H1 (cell line): ENCODE data around the gene HNF4A. TPM values are rescaled to one million over a fixed set of nuclear protein-coding genes. Genes with fewer than 3 reads are reported as not detected.

ENCODE experiments used
- ASH2L ChIP-seq: fragments of 200-600, 300-600 bp; sonication (generic); IDR thresholded peaks from one replicate; pipeline ENCODE4 v1.7.1; 2017; ENCODE audit warnings: low read length
- ATF2 ChIP-seq: IDR thresholded peaks from 2 replicates; pipeline ENCODE4 v1.6.1; 2012; ENCODE audit warnings: low read length, inconsistent platforms
- BCL11A ChIP-seq, 2 experiments: IDR thresholded peaks; one replicate each; pipeline ENCODE4 v1.6.1; 2011; ENCODE audit warnings: low read depth in 2 of 2, low read length in 2 of 2, mild to moderate bottlenecking in 2 of 2
- CHD1 ChIP-seq: IDR thresholded peaks from 2 replicates; pipeline ENCODE4 v1.6.1; 2012; ENCODE audit warnings: low read depth, low read length, improper control_type of control experiment
- NANOG ChIP-seq: IDR thresholded peaks from 2 replicates; pipeline ENCODE4 v1.6.1; 2011; ENCODE audit warnings: low read length, low read depth, mild to moderate bottlenecking, inconsistent platforms; ENCODE audit not compliant: insufficient read depth, poor library complexity, severe bottlenecking
- TCF12 ChIP-seq: IDR thresholded peaks from 2 replicates; pipeline ENCODE4 v1.6.1; 2011; ENCODE audit warnings: low read depth, mild to moderate bottlenecking, low read length
- YY1 ChIP-seq: IDR thresholded peaks from 2 replicates; pipeline ENCODE4 v1.6.1; 2011; ENCODE audit warnings: low read depth, mild to moderate bottlenecking, low read length
- polyA plus RNA-seq, 7 experiments: library from polyadenylated mRNA; depleted of rRNA in 3 of 7; stranded (reverse) in 5 of 7; unstranded in 2 of 7; fragments of >200 nt in 5 of 7; fragments of 200-250 nt in 2 of 7; gene quantifications; 1 replicate in 5 of 7; 2 replicates in 1 of 7; 4 replicates in 1 of 7; pipeline versions ENCODE4 v1.2.1 to v1.2.3, GENCODE V29; 2011 to 2013; ENCODE audit warnings: missing spikeins in 2 of 7, mixed read lengths in 2 of 7
- total RNA-seq: library from RNA; stranded (reverse); fragmentation: NEBNext Ultra II Directional; extraction: Animal tissue kit (Norgen Biotek cat#: 25700); gene quantifications from 2 replicates; pipeline ENCODE4 v1.2.1, GENCODE V29; 2021

Gene HNF4A
- total and polyA plus RNA-seq, 2 of the 8 experiments (the other 6 are each of a cell fraction or from before 2014, with no cell fraction given) = 0.03 TPM; not detected in 1

DNA sequence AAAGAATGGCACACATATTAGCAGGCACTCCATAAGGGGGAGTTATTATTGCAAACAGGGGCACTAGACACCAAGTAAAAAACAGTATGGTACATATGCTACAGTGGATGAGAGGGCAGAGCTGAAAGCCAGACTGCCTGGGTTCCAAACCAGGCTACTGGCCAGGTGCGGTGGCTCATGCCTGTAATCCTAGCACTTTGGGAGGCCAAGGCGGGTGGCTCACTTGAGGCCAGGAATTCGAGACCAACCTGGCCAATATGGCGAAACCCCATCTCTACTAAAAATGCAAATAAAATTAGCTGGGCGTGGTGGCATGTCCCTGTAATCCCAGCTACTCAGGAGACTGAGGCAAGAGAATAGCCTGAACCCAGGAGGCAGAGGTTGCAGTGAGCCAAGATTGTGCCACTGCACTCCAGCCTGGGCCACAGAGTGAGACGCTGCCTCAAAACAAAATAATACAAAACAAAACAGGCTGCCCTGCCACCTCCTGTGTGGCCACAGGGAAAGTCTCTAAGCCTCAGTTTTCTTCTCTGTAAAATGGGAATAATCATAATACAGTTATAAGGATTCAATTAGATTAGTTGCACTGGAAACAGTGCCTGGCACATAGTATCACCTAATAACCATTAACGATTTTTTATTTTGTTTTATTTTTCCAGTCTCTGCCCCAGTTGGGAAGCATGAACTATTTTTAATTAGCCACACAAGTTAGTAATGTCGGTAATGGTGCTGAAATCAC lies 112.7 kb downstream of the HNF4A start (continued):
- no peak for TF ChIP-seq ATF2
- no peak for TF ChIP-seq ASH2L
- TF ChIP-seq TCF12 = no peak
- no peak for TF ChIP-seq BCL11A (IDR thresholded peaks at IDR 0.05; ENCODE audit: low read depth in 2 of 2, low read length in 2 of 2)
- no peak for TF ChIP-seq CHD1
- TF ChIP-seq YY1 = no peak
- TF ChIP-seq NANOG = no peak
- TF ChIP-seq, all 59 proteins: peak for 0
